Stimulated activated CD8-positive, alpha-beta memory T cell treated with anti-CD3 and anti-CD28 coated beads, Interleukin-15, amount 100 ng/mL, for 1 hour (primary cell): ENCODE data around the gene PAQR6.

Source experiments
- DNase-seq: peaks from one replicate; pipeline ENCODE4 v3.0.0-alpha.2; 2020; ENCODE audit warnings: low read depth

PAQR6 gene

DNA sequence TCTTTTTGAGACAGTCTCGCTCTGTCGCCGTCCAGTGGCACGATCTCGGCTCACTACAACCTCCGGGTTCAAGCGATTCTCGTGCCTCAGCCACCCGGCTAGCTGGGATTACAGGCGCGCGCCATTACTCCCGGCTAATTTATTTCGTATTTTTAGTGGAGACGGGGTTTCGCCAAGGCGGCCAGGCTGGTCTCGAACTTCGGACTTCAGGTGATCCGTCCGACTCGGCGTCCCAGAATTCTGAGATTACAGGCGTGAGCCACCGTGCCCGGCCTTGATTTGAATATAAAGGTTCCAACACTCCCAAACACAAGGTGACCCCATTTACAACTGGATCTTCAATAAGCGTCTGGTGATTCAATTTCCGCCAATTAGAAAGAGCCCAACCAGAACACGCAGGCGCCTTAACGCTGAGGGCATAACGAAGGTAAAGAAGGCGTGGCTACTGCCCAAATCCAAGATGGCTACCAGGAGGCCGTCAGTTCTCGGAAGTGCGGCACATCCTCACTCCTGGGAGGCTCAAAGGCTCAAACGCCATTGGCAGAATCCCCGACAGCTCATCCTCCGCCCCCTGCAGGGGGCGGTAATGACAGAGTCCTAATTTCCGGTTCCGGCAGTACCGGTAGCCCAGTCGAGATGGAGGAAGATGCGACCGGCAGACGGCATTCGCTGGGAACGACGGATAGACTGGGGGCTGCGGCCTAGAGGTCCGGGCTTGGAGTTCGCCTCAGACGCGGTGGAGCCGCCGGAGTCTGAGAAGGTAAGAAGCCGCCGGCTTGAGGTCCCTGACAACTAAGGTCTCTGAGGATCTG lies 54.2 kb downstream of the PAQR6 start, which contains the start of gene SLC25A44:
Gene SLC25A44 (plus strand): TSS at position 617 of the 812 bp plus-strand sequence. CDS start 5,744 bp downstream, outside the sequence.
- peak; percentile 94 for DNase-seq
